SK-N-SH (cell line): ENCODE measurements around the gene DHCR24. TPM values are rescaled to one million over a fixed set of nuclear protein-coding genes. Genes with fewer than 3 reads are reported as not detected.

Source experiments
- CTCF ChIA-PET: fragments of 300-600, 350-600 bp; formaldehyde crosslinking; extraction: SDS; loops from one replicate; lab custom pipeline; 2021; lab: Yijun Ruan, JAX
- POLR2A ChIA-PET: fragments of 350-600 bp; sonication (Branson Sonifier 250); formaldehyde crosslinking; extraction: SDS; loops from one replicate; lab custom pipeline; 2020; ENCODE audit warnings: antibody characterized with exemption, inconsistent platforms; lab: Yijun Ruan, JAX
- DNase-seq: peaks from one replicate; pipeline ENCODE4 v3.0.0; 2012
- H2AFZ ChIP-seq: fragments of 200-600 bp; sonication (generic); 2 replicates; pipeline ENCODE4 v1.8.1; 2016; ENCODE audit warnings: antibody characterized with exemption, mild to moderate bottlenecking, low read depth
- H3F3A ChIP-seq: fragments of 200-600 bp; sonication (generic); replicated peaks from 2 replicates; pipeline ENCODE3; 2016; ENCODE audit warnings: antibody characterized with exemption, mild to moderate bottlenecking; ENCODE audit not compliant: insufficient read depth
- H3K27ac ChIP-seq, 2 experiments: fragments of 200-500 bp in 1 of 2; fragments of 200-600 bp in 1 of 2; sonication (Bioruptor generic) in 1 of 2; sonication (generic), shearing (Covaris generic) in 1 of 2; 2 replicates each; pipeline versions ENCODE4 v1.5.1 to v1.6.1; 2014 to 2016; ENCODE audit warnings: low read depth in 2 of 2, inconsistent platforms in 1 of 2, low read length in 1 of 2, mild to moderate bottlenecking in 1 of 2, mixed read lengths in 1 of 2
- H3K27me3 ChIP-seq: fragments of 200-600 bp; sonication (generic), shearing (Covaris generic); 2 replicates; pipeline ENCODE4 v1.6.1; 2016; ENCODE audit warnings: mixed run types; ENCODE audit not compliant: insufficient read depth
- H3K36me3 ChIP-seq, 2 experiments: fragments of 200-500 bp in 1 of 2; fragments of 200-600 bp in 1 of 2; sonication (Bioruptor generic) in 1 of 2; sonication (generic) in 1 of 2; replicated peaks in 1 of 2; 2 replicates each; pipeline versions ENCODE3 to v1.5.1; 2014 to 2016; ENCODE audit warnings: low read length in 1 of 2, mild to moderate bottlenecking in 1 of 2; ENCODE audit not compliant: insufficient read depth in 2 of 2, control insufficient read depth in 1 of 2
- H3K4me1 ChIP-seq, 2 experiments: fragments of 200-500 bp in 1 of 2; fragments of 200-600 bp in 1 of 2; sonication (Bioruptor generic) in 1 of 2; sonication (generic), shearing (Covaris generic) in 1 of 2; 2 replicates each; pipeline versions ENCODE4 v1.5.1 to v1.6.1; 2014 to 2016; ENCODE audit warnings: low read depth in 1 of 2, low read length in 1 of 2, mixed run types in 1 of 2; ENCODE audit not compliant: insufficient read depth in 2 of 2, control insufficient read depth in 1 of 2
- H3K4me2 ChIP-seq: fragments of 200-600 bp; sonication (generic), shearing (Covaris generic); 2 replicates; pipeline ENCODE4 v1.6.1; 2017; ENCODE audit warnings: mixed run types
- H3K4me3 ChIP-seq, 2 experiments: fragments of 200-500 bp in 1 of 2; fragments of 200-600 bp in 1 of 2; sonication (Bioruptor generic) in 1 of 2; sonication (generic), shearing (Covaris generic) in 1 of 2; 2 replicates each; pipeline versions ENCODE4 v1.5.1 to v1.8.1; 2014 to 2016; ENCODE audit warnings: low read depth in 2 of 2, inconsistent platforms in 1 of 2, low read length in 1 of 2, mild to moderate bottlenecking in 1 of 2, mixed read lengths in 1 of 2, moderate library complexity in 1 of 2
- H3K79me2 ChIP-seq: fragments of 200-600 bp; sonication (generic); 2 replicates; pipeline ENCODE4 v1.8.1; 2017; ENCODE audit warnings: mild to moderate bottlenecking; ENCODE audit not compliant: insufficient read depth
- H3K9ac ChIP-seq: fragments of 200-600 bp; sonication (generic); 2 replicates; pipeline ENCODE4 v1.6.1; 2017; ENCODE audit warnings: mixed run types
- H3K9me2 ChIP-seq: fragments of 200-600 bp; sonication (generic); 2 replicates; pipeline ENCODE4 v1.6.1; 2017; ENCODE audit warnings: mixed run types
- H3K9me3 ChIP-seq: fragments of 200-600 bp; sonication (generic); 2 replicates; pipeline ENCODE4 v1.6.1; 2017; ENCODE audit warnings: mixed run types, mild to moderate bottlenecking, moderate library complexity
- H4K20me1 ChIP-seq: fragments of 200-600 bp; sonication (generic); 2 replicates; pipeline ENCODE4 v1.6.1; 2017; ENCODE audit warnings: mild to moderate bottlenecking, mixed run types; ENCODE audit not compliant: insufficient read depth
- ELF1 ChIP-seq: IDR thresholded peaks from 2 replicates; pipeline ENCODE4 v1.4.0; 2012
- EZH2phosphoT487 ChIP-seq: fragments of 200-600 bp; sonication (generic); IDR thresholded peaks from 2 replicates; pipeline ENCODE4 v1.6.1; 2017; ENCODE audit warnings: low read depth, mixed run types, mild to moderate bottlenecking, antibody characterized with exemption, moderate library complexity, borderline replicate concordance
- FOSL2 ChIP-seq: IDR thresholded peaks from 2 replicates; pipeline ENCODE4 v1.4.0; 2012; ENCODE audit warnings: low read depth, mild to moderate bottlenecking, moderate library complexity, borderline replicate concordance
- GABPA ChIP-seq: IDR thresholded peaks from 2 replicates; pipeline ENCODE4 v1.4.0; 2012; ENCODE audit warnings: low read depth, mild to moderate bottlenecking
- JUND ChIP-seq: IDR thresholded peaks from 2 replicates; pipeline ENCODE4 v1.4.0; 2012
- MEF2A ChIP-seq: IDR thresholded peaks from 2 replicates; pipeline ENCODE4 v1.4.0; 2012; ENCODE audit warnings: low read depth, borderline replicate concordance
- MXI1 ChIP-seq: IDR thresholded peaks from 2 replicates; pipeline ENCODE4 v1.6.1; 2012; ENCODE audit warnings: mild to moderate bottlenecking, low read depth, low read length, improper control_type of control experiment
- RCOR1 ChIP-seq: fragments of 150-350 bp; IDR thresholded peaks from 2 replicates; pipeline ENCODE4 v1.6.1; 2017; ENCODE audit warnings: antibody characterized with exemption, low read length
- RFX5 ChIP-seq: IDR thresholded peaks from 2 replicates; pipeline ENCODE4 v1.6.1; 2012; ENCODE audit warnings: mild to moderate bottlenecking, improper control_type of control experiment, low read length
- RXRA ChIP-seq: IDR thresholded peaks from 2 replicates; pipeline ENCODE4 v1.4.0; 2012; ENCODE audit warnings: low read depth, mild to moderate bottlenecking, borderline replicate concordance
- TAF1 ChIP-seq: IDR thresholded peaks from 2 replicates; pipeline ENCODE4 v1.6.1; 2012; ENCODE audit warnings: low read depth, mild to moderate bottlenecking, low read length, moderate library complexity, borderline replicate concordance
- TEAD4 ChIP-seq: IDR thresholded peaks from 2 replicates; pipeline ENCODE4 v1.4.0; 2012; ENCODE audit warnings: mild to moderate bottlenecking, borderline replicate concordance; ENCODE audit not compliant: insufficient read depth
- YY1 ChIP-seq: IDR thresholded peaks from 2 replicates; pipeline ENCODE4 v1.4.0; 2012; ENCODE audit warnings: low read depth, mild to moderate bottlenecking
- WGBS: methylation state at CpG from one replicate; pipeline ENCODE4 v1.1.6; 2017; ENCODE audit warnings: low lambda C conversion rate; 5-methylcytosine and 5-hydroxymethylcytosine counted together
- polyA plus RNA-seq, 3 experiments: library from polyadenylated mRNA; depleted of rRNA; stranded (reverse); fragments of >200 nt; gene quantifications; 2 replicates each; pipeline ENCODE4 v1.2.3, GENCODE V29; 2012
- TF ChIP-seq, protein P1 (sequence below): IDR thresholded peaks from 2 replicates; pipeline ENCODE4 v1.6.1; 2012; ENCODE audit warnings: mild to moderate bottlenecking, low read depth, low read length, moderate library complexity
- TF ChIP-seq, protein P2 (sequence below): fragments of 150-350 bp; IDR thresholded peaks from 2 replicates; pipeline ENCODE4 v1.6.1; 2016; ENCODE audit warnings: mild to moderate bottlenecking, low read depth, low read length
- TF ChIP-seq, protein P3 (sequence below): IDR thresholded peaks from 2 replicates; pipeline ENCODE4; 2012
- TF ChIP-seq, protein P4 (sequence below): IDR thresholded peaks from 2 replicates; pipeline ENCODE4 v1.4.0; 2012; ENCODE audit warnings: low read depth
- TF ChIP-seq, protein P5 (sequence below): IDR thresholded peaks from 2 replicates; pipeline ENCODE4 v1.4.0; 2012; ENCODE audit warnings: low read depth, borderline replicate concordance
- TF ChIP-seq, protein P6 (sequence below): IDR thresholded peaks from 2 replicates; pipeline ENCODE4 v1.4.0; 2012; ENCODE audit warnings: low read depth, borderline replicate concordance

The DHCR24 gene
- polyA plus RNA-seq, 1 of the 3 experiments (the other 2 are of a cell fraction) = 4.3 TPM

DNA sequence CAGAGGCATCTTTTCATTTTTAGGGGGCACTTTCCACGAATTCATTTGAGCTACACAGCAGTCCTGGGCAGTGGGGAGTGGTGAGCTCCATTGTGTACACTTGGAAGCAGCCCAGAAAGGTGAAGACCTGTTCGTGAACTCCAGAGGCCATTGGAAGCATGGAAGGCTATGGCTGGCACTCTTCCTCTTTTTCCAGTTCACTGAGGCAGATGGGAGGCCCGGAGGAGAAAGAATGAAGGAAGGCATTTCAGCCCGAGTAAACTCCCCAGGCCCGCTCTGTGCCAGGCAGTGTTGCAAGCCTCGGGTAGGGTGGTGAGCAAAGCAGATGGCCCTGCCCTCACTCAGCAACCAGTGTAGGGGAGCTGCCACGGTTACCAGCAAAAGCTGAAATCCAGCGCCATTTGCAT, 673 bp upstream of the DHCR24 start:
- CTCF ChIA-PET = interaction anchor here (1.0 to 3.3 kb wide), 5 partner anchors 14 to 134 kb away, joined by 3 to 12 read pairs (median 5); no protein-coding TSS in a partner anchor

More for the DNA sequence above, 673 bp upstream of the DHCR24 start:
- TF ChIP-seq, protein P1, sequence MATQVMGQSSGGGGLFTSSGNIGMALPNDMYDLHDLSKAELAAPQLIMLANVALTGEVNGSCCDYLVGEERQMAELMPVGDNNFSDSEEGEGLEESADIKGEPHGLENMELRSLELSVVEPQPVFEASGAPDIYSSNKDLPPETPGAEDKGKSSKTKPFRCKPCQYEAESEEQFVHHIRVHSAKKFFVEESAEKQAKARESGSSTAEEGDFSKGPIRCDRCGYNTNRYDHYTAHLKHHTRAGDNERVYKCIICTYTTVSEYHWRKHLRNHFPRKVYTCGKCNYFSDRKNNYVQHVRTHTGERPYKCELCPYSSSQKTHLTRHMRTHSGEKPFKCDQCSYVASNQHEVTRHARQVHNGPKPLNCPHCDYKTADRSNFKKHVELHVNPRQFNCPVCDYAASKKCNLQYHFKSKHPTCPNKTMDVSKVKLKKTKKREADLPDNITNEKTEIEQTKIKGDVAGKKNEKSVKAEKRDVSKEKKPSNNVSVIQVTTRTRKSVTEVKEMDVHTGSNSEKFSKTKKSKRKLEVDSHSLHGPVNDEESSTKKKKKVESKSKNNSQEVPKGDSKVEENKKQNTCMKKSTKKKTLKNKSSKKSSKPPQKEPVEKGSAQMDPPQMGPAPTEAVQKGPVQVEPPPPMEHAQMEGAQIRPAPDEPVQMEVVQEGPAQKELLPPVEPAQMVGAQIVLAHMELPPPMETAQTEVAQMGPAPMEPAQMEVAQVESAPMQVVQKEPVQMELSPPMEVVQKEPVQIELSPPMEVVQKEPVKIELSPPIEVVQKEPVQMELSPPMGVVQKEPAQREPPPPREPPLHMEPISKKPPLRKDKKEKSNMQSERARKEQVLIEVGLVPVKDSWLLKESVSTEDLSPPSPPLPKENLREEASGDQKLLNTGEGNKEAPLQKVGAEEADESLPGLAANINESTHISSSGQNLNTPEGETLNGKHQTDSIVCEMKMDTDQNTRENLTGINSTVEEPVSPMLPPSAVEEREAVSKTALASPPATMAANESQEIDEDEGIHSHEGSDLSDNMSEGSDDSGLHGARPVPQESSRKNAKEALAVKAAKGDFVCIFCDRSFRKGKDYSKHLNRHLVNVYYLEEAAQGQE = no peak
- no peak for TF ChIP-seq TAF1
- TF ChIP-seq YY1 = no peak
- no peak for TF ChIP-seq RXRA
- no peak for TF ChIP-seq MEF2A
- no peak for TF ChIP-seq JUND
- no peak for TF ChIP-seq ELF1
- TF ChIP-seq GABPA = no peak
- no peak for TF ChIP-seq EZH2phosphoT487
- TF ChIP-seq, protein P2, sequence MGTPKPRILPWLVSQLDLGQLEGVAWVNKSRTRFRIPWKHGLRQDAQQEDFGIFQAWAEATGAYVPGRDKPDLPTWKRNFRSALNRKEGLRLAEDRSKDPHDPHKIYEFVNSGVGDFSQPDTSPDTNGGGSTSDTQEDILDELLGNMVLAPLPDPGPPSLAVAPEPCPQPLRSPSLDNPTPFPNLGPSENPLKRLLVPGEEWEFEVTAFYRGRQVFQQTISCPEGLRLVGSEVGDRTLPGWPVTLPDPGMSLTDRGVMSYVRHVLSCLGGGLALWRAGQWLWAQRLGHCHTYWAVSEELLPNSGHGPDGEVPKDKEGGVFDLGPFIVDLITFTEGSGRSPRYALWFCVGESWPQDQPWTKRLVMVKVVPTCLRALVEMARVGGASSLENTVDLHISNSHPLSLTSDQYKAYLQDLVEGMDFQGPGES = no peak
- TF ChIP-seq, protein P3, sequence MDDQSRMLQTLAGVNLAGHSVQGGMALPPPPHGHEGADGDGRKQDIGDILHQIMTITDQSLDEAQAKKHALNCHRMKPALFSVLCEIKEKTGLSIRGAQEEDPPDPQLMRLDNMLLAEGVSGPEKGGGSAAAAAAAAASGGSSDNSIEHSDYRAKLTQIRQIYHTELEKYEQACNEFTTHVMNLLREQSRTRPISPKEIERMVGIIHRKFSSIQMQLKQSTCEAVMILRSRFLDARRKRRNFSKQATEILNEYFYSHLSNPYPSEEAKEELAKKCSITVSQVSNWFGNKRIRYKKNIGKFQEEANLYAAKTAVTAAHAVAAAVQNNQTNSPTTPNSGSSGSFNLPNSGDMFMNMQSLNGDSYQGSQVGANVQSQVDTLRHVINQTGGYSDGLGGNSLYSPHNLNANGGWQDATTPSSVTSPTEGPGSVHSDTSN = no peak
- TF ChIP-seq RFX5 = no peak
- TF ChIP-seq, protein P4, sequence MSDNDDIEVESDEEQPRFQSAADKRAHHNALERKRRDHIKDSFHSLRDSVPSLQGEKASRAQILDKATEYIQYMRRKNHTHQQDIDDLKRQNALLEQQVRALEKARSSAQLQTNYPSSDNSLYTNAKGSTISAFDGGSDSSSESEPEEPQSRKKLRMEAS = no peak
- no peak for TF ChIP-seq FOSL2
- no peak for TF ChIP-seq RCOR1
- TF ChIP-seq, protein P5, sequence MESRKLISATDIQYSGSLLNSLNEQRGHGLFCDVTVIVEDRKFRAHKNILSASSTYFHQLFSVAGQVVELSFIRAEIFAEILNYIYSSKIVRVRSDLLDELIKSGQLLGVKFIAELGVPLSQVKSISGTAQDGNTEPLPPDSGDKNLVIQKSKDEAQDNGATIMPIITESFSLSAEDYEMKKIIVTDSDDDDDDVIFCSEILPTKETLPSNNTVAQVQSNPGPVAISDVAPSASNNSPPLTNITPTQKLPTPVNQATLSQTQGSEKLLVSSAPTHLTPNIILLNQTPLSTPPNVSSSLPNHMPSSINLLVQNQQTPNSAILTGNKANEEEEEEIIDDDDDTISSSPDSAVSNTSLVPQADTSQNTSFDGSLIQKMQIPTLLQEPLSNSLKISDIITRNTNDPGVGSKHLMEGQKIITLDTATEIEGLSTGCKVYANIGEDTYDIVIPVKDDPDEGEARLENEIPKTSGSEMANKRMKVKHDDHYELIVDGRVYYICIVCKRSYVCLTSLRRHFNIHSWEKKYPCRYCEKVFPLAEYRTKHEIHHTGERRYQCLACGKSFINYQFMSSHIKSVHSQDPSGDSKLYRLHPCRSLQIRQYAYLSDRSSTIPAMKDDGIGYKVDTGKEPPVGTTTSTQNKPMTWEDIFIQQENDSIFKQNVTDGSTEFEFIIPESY = no peak
- TF ChIP-seq MXI1 = no peak
- TF ChIP-seq, protein P6, sequence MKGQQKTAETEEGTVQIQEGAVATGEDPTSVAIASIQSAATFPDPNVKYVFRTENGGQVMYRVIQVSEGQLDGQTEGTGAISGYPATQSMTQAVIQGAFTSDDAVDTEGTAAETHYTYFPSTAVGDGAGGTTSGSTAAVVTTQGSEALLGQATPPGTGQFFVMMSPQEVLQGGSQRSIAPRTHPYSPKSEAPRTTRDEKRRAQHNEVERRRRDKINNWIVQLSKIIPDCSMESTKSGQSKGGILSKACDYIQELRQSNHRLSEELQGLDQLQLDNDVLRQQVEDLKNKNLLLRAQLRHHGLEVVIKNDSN = no peak
- no peak for TF ChIP-seq TEAD4
- Histone ChIP-seq H3K27me3 (no peaks in the 10 kb centered on the region), H3K9me3 (no peaks in the 10 kb centered on the region), H3F3A (no peaks in the 10 kb centered on the region), H3K4me1 (peaks cover 0 to 28% of the 10 kb centered on the region in 2 experiments; a peak in 1 of 4 replicates), H3K27ac (peak overlapping the region in 1 of 2 experiments; percentile 50; a peak in 1 of 4 replicates), H3K36me3 (no peaks in the 10 kb centered on the region), H2AFZ (peak overlapping the region; percentile 92), H3K79me2 (no peaks in the 10 kb centered on the region), H3K4me2 (peak overlapping the region; percentile 92), H3K9ac (peak overlapping the region; percentile 55), H3K9me2 (no peaks in the 10 kb centered on the region), H3K4me3 (peak overlapping the region; percentile 77 to 78), H4K20me1 (no peaks in the 10 kb centered on the region)
- WGBS = 60% methylated on average over 8 of the region's 8 CpGs
- DNase-seq = peak; percentile 48
- POLR2A ChIA-PET = no interaction called here
